GM12875 (cell line): Measurements from ENCODE around the gene IQCB1.
"Not testable (repeated sequence)": the region's sequence is repeated elsewhere in the genome, so short reads cannot be mapped to it uniquely, and the experiment has no call there.

Experiments
- H3K4me3 ChIP-seq: one replicate; pipeline ENCODE4 v1.5.1; 2011; ENCODE audit warnings: low read depth, low read length, control low read depth
- TF ChIP-seq, protein P1 (sequence below): IDR thresholded peaks from 2 replicates; pipeline ENCODE4 v1.5.1; 2011; ENCODE audit warnings: low read depth, mild to moderate bottlenecking, control low read depth, inconsistent platforms, low read length, moderate library complexity, borderline replicate concordance; ENCODE audit not compliant: insufficient read depth

IQCB1 gene

DNA sequence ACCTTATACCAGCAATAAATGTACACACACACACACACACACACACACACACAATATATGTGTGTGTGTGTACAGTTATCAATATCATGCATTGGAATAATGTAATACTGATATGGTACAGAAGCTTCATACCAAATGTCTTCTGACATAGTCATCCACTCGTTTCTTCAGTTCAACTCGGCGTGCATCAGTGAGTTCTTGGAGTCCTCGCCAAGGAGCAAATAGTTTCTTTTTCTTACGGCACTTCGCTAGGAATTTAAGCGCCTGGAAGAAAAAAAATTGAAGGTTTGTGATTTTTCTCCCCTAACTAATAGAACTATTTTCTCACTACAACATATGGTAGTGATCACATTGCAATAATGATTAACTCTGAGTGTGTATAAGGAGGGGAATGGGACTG, 53.2 kb downstream of the IQCB1 start:
- no peak overlapping the region for H3K4me3 ChIP-seq
- TF ChIP-seq, protein P1, sequence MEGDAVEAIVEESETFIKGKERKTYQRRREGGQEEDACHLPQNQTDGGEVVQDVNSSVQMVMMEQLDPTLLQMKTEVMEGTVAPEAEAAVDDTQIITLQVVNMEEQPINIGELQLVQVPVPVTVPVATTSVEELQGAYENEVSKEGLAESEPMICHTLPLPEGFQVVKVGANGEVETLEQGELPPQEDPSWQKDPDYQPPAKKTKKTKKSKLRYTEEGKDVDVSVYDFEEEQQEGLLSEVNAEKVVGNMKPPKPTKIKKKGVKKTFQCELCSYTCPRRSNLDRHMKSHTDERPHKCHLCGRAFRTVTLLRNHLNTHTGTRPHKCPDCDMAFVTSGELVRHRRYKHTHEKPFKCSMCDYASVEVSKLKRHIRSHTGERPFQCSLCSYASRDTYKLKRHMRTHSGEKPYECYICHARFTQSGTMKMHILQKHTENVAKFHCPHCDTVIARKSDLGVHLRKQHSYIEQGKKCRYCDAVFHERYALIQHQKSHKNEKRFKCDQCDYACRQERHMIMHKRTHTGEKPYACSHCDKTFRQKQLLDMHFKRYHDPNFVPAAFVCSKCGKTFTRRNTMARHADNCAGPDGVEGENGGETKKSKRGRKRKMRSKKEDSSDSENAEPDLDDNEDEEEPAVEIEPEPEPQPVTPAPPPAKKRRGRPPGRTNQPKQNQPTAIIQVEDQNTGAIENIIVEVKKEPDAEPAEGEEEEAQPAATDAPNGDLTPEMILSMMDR = no peak

DNA sequence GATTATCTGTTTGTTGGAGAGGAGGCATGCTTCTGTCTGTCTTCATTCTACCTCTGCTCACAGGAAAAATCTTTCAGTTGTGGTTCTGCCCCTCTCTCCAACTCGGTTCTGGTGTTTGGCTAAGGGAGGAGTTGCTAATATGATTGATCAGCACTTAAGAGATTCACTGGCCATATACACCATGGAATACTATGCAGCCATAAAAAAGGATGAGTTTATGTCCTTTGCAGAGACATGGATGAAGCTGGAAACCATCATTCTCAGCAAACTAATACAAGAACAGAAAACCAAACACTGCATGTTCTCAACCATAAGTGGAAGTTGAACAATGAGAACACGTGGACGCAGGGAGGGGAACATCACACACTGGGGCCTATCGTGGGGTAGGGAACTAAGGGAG, 59.8 kb downstream of the IQCB1 start:
- not testable (repeated sequence) for H3K4me3 ChIP-seq

- TF ChIP-seq, protein P1 = no peak
- no peak overlapping the region for H3K4me3 ChIP-seq
These were observed 65.6 kb downstream of the IQCB1 start for GRCh38 chr3:121769246-121769645.

DNA sequence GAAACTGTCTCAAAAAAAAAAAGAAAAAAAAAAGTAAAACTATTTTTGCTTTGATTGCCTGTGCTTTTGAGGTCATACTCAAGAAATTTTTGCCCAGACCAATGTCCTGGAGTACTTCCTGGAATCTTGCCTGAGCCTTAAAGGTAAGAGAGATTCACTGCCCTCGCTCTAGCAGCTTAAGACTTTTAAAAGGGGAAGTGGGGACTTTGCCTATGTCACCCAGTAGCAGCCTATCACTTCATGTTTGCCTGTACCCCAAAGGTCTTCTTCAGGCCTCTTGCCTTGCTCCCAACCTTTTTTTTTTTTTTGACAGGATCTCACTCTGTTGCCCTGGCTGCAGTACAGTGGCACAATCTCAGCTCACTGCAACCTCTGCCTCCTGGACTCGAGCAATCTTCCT, 66.4 kb downstream of the IQCB1 start:
- H3K4me3 ChIP-seq = no peak overlapping the region
- TF ChIP-seq, protein P1 = no peak

GRCh38 chr3:121759541-121760202, 75.2 kb downstream of the IQCB1 start:
- TF ChIP-seq, protein P1 = no peak
- H3K4me3 ChIP-seq = no peak overlapping the region

DNA sequence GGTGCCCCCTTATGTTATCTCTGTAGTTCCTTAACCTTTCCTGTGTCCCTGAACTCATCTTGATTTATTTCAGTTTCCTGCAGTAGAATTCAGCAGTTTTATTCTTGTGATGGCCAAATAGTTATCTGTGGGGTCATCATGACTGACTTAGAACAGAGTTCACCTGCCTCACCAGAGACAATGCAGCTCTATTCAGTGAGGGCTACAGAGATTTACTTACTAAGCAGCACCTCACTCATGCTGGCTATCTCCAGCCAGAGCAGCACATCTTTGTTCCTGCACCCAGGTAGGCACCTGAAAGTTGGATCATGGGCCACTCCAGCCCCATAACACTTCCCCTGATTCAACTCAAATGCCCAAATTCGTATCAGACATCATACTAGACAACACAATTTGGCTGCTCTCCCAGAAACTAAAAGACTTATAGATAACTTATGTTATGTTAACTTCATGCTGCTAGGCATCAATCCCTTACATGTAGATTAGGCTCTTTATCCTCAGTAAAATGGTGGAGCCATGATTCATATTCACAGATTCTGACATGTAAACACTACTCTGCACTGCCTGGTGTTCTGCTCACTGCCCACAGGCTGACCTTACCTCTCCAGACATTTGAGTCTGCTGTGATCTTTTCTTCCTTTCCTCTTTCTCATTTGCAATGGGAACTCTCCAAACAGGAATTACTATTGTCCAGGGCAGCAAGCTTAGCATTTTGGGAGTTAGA, 76.0 kb downstream of the IQCB1 start:
- TF ChIP-seq, protein P1 = no peak
- no peak overlapping the region for H3K4me3 ChIP-seq

GRCh38 chr3:121757812-121758545, 76.9 kb downstream of the IQCB1 start:
- H3K4me3 ChIP-seq = no peak overlapping the region
- TF ChIP-seq, protein P1 = no peak
